HepG2 (cell line): ENCODE results near the gene IDH3A. TPM values are rescaled to one million over a fixed set of nuclear protein-coding genes. Genes with fewer than 3 reads are reported as not detected.

Experiments used
- ATAC-seq: fragments of 200-7000 bp; cut with Tn5 transposase; 3 replicates; pipeline ENCODE4 v1.9.1; 2020; ENCODE audit warnings: mild to moderate bottlenecking, moderate library complexity
- BruUV-seq: library from RNA; stranded (reverse); fragments of 400-500 nt; replicated peaks from 2 replicates; lab custom pipeline; 2021; lab: Mats Ljungman, UMichigan
- CTCF ChIA-PET: fragments of 300-600 bp; formaldehyde crosslinking; extraction: SDS; loops from one replicate; lab custom pipeline; 2021; ENCODE audit warnings: low total read pairs, inconsistent platforms, low intra/inter-chr PET ratio; lab: Yijun Ruan, JAX
- POLR2A ChIA-PET: fragments of 350-600 bp; sonication (Branson Sonifier 250); formaldehyde crosslinking; loops from one replicate; lab custom pipeline; 2020; ENCODE audit warnings: antibody characterized with exemption, inconsistent platforms; lab: Yijun Ruan, JAX
- DNase-seq: peaks from one replicate; pipeline ENCODE4 v3.0.0-alpha.2; 2015; ENCODE audit warnings: low spot score
- FAIRE-seq: peaks from 3 replicates; lab custom pipeline; 2011; peaks lifted over from hg19 to GRCh38; lab: Jason Lieb, UNC
- H2AFZ ChIP-seq: one replicate; pipeline ENCODE4 v1.6.1; 2011; ENCODE audit warnings: low read length, inconsistent platforms
- H3K27ac ChIP-seq: fragments of 300-600 bp; 3 replicates; pipeline ENCODE4 v1.8.0; 2011; ENCODE audit warnings: mixed run types, mild to moderate bottlenecking, mixed read lengths, low read length, inconsistent platforms; ENCODE audit not compliant: insufficient read depth; ENCODE audit errors: extremely low read length
- H3K27me3 ChIP-seq, 2 experiments: fragments of 200-600 bp in 1 of 2; 2 replicates in 1 of 2; 3 replicates in 1 of 2; pipeline versions ENCODE4 v1.6.0 to v1.8.0; 2011; ENCODE audit warnings: low read length in 2 of 2, mild to moderate bottlenecking in 2 of 2, moderate library complexity in 2 of 2, inconsistent platforms in 1 of 2; ENCODE audit not compliant: insufficient read depth in 2 of 2, control insufficient read depth in 1 of 2
- H3K36me3 ChIP-seq, 2 experiments: fragments of 200-600 bp in 1 of 2; replicated peaks in 1 of 2; 2 replicates in 1 of 2; 3 replicates in 1 of 2; pipeline versions ENCODE4 v1.5.1 to v1.8.0; 2011; ENCODE audit warnings: low read length in 2 of 2, inconsistent platforms in 1 of 2; ENCODE audit not compliant: insufficient read depth in 2 of 2, control insufficient read depth in 1 of 2
- H3K4me1 ChIP-seq: 2 replicates; pipeline ENCODE4 v1.5.1; 2012; ENCODE audit warnings: low read length, inconsistent platforms; ENCODE audit not compliant: insufficient read depth
- H3K4me2 ChIP-seq: 2 replicates; pipeline ENCODE4 v1.6.0; 2011; ENCODE audit warnings: low read depth, low read length, inconsistent platforms
- H3K4me3 ChIP-seq, 3 experiments: fragments of 200-600 bp in 1 of 3; sonication (generic), shearing (Covaris generic) in 1 of 3; replicated peaks in 1 of 3; 2 replicates each; pipeline ENCODE4 v1.5.1; 2011 to 2016; ENCODE audit warnings: low read length in 3 of 3, inconsistent platforms in 2 of 3, low read depth in 2 of 3, mild to moderate bottlenecking in 2 of 3, control low read depth in 1 of 3, mixed read lengths in 1 of 3; ENCODE audit not compliant: insufficient read depth in 1 of 3
- H3K79me2 ChIP-seq: one replicate; pipeline ENCODE4 v1.6.1; 2011; ENCODE audit warnings: low read length, inconsistent platforms; ENCODE audit not compliant: insufficient read depth
- H3K9ac ChIP-seq: 2 replicates; pipeline ENCODE4 v1.6.0; 2011; ENCODE audit warnings: mild to moderate bottlenecking, low read depth, low read length, inconsistent platforms; ENCODE audit not compliant: insufficient read depth
- H3K9me3 ChIP-seq: 2 replicates; pipeline ENCODE4 v1.5.1; 2012; ENCODE audit warnings: mild to moderate bottlenecking, low read length
- H4K20me1 ChIP-seq: 2 replicates; pipeline ENCODE4 v1.6.0; 2011; ENCODE audit warnings: inconsistent platforms, mild to moderate bottlenecking, low read length, moderate library complexity; ENCODE audit not compliant: insufficient read depth
- CCAR2 ChIP-seq: fragments of 200-400 bp; formaldehyde crosslinking; optimal IDR thresholded peaks from 2 replicates; pipeline ENCODE3; 2018; ENCODE audit warnings: low read depth, mild to moderate bottlenecking, low read length, moderate library complexity
- DBP ChIP-seq: sonication (generic); formaldehyde crosslinking; IDR thresholded peaks from 2 replicates; pipeline ENCODE4 v1.4.0; 2020; ENCODE audit warnings: missing genetic modification reagents; ENCODE audit errors: not compliant biosample characterization
- ESRRA ChIP-seq: sonication (generic); formaldehyde crosslinking; IDR thresholded peaks from 2 replicates; pipeline ENCODE4 v1.5.1; 2020; ENCODE audit warnings: mild to moderate bottlenecking, low read depth, missing genetic modification reagents
- HIVEP1 ChIP-seq: sonication (generic); formaldehyde crosslinking; IDR thresholded peaks from 2 replicates; pipeline ENCODE4 v1.4.0; 2020; ENCODE audit warnings: mild to moderate bottlenecking, missing genetic modification reagents
- HNF1A ChIP-seq, 2 experiments: sonication (generic) in 1 of 2; formaldehyde crosslinking in 1 of 2; IDR thresholded peaks; 2 replicates each; pipeline versions ENCODE4 v1.4.0 to v1.6.1; 2016 to 2020; ENCODE audit warnings: borderline replicate concordance in 1 of 2, low read depth in 1 of 2, mild to moderate bottlenecking in 1 of 2, missing genetic modification reagents in 1 of 2
- KLF16 ChIP-seq, 2 experiments: sonication (generic) in 1 of 2; formaldehyde crosslinking in 1 of 2; IDR thresholded peaks; 2 replicates each; pipeline versions ENCODE4 v1.6.1 to v1.8.0; 2016 to 2023; ENCODE audit warnings: missing genetic modification reagents in 2 of 2, missing compliant biosample characterization in 1 of 2
- MXD3 ChIP-seq: IDR thresholded peaks from 2 replicates; pipeline ENCODE4 v1.6.1; 2016; ENCODE audit warnings: mild to moderate bottlenecking, missing biosample characterization, missing genetic modification reagents
- NR2F2 ChIP-seq: IDR thresholded peaks from 2 replicates; pipeline ENCODE4 v1.6.1; 2012; ENCODE audit warnings: low read depth, inconsistent platforms, borderline replicate concordance
- PBX2 ChIP-seq: IDR thresholded peaks from 2 replicates; pipeline ENCODE4 v1.6.1; 2016; ENCODE audit warnings: control low read depth
- PRMT3 ChIP-seq: sonication (generic); formaldehyde crosslinking; IDR thresholded peaks from 2 replicates; pipeline ENCODE4 v1.8.1; 2022; ENCODE audit warnings: low read depth, mild to moderate bottlenecking, moderate library complexity, missing genetic modification reagents, borderline replicate concordance
- STAT5B ChIP-seq: sonication (generic); formaldehyde crosslinking; IDR thresholded peaks from 2 replicates; pipeline ENCODE4 v1.4.0; 2020; ENCODE audit warnings: missing genetic modification reagents
- ZNF143 ChIP-seq: sonication (generic); formaldehyde crosslinking; IDR thresholded peaks from 2 replicates; pipeline ENCODE4 v1.4.0; 2020; ENCODE audit warnings: missing genetic modification reagents
- ZNF224 ChIP-seq: sonication (generic); formaldehyde crosslinking; IDR thresholded peaks from 2 replicates; pipeline ENCODE4 v1.5.0; 2020; ENCODE audit warnings: mild to moderate bottlenecking, missing genetic modification reagents
- ZNF317 ChIP-seq: sonication (generic); formaldehyde crosslinking; IDR thresholded peaks from 2 replicates; pipeline ENCODE4 v1.5.0; 2020; ENCODE audit warnings: mild to moderate bottlenecking, missing genetic modification reagents
- ZNF431 ChIP-seq: sonication (generic); formaldehyde crosslinking; IDR thresholded peaks from 2 replicates; pipeline ENCODE4 v1.9.0; 2022; ENCODE audit warnings: missing genetic modification reagents, low read depth, mild to moderate bottlenecking, borderline replicate concordance
- ZNF468 ChIP-seq: sonication (generic); formaldehyde crosslinking; IDR thresholded peaks from 2 replicates; pipeline ENCODE4 v1.8.0; 2022; ENCODE audit warnings: mild to moderate bottlenecking, moderate library complexity, missing genetic modification reagents
- ZNF552 ChIP-seq: sonication (generic); formaldehyde crosslinking; IDR thresholded peaks from 2 replicates; pipeline ENCODE4 v1.9.0; 2022; ENCODE audit warnings: missing genetic modification reagents, mild to moderate bottlenecking, borderline replicate concordance
- ZNF567 ChIP-seq: sonication (generic); formaldehyde crosslinking; IDR thresholded peaks from 2 replicates; pipeline ENCODE4 v1.8.1; 2023; ENCODE audit warnings: mild to moderate bottlenecking, missing genetic modification reagents, borderline replicate concordance
- ZNF724P ChIP-seq: sonication (generic); formaldehyde crosslinking; IDR thresholded peaks from 2 replicates; pipeline ENCODE4 v1.8.0; 2022; ENCODE audit warnings: missing genetic modification reagents, borderline replicate concordance
- WGBS: methylation state at CpG from one replicate; pipeline ENCODE4 v1.1.6; 2017; ENCODE audit warnings: low lambda C conversion rate; 5-methylcytosine and 5-hydroxymethylcytosine counted together
- in situ Hi-C: cut with HindIII; loops from 2 replicates; pipeline ENCODE4 v1.10.0; 2017; ENCODE audit warnings: low pct_unique_long_range_greater_than_20kb; ENCODE audit not compliant: extremely low pct_ligation_motif_present
- intact Hi-C: fragments of 100-400 bp; cut with micrococcal nuclease; formaldehyde crosslinking; loops from one replicate; pipeline ENCODE4 v1.10.0; 2022; ENCODE audit not compliant: unreplicated experiment
- polyA plus RNA-seq, 8 experiments: library from polyadenylated mRNA; depleted of rRNA in 3 of 8; stranded (reverse) in 7 of 8; unstranded in 1 of 8; fragments of >200 nt; fragmentation: Illumina TruSeq in 4 of 8; extraction: Trizol in 4 of 8; gene quantifications; 2 replicates each; pipeline versions ENCODE4 v1.2.1 to v1.2.3, GENCODE V29; 2011 to 2016; ENCODE audit warnings: low read depth in 4 of 8, missing spikeins in 1 of 8, mixed read lengths in 1 of 8; ENCODE audit not compliant: insufficient read depth in 1 of 8
- total RNA-seq, 5 experiments: library from RNA; depleted of rRNA; stranded (reverse); fragments of >200 nt; fragmentation: Illumina TruSeq; extraction: Trizol; gene quantifications; 2 replicates each; pipeline ENCODE4 v1.2.3, GENCODE V29; 2016; ENCODE audit warnings: low read depth in 1 of 5

IDH3A gene
- total and polyA plus RNA-seq, 2 of the 13 experiments (the other 11 are each of a cell fraction or from before 2014, with no cell fraction given) = 40.7 to 50.7 TPM

GRCh38 chr15:78107471-78107870 lies 41.7 kb upstream of the IDH3A start:
- BruUV-seq = no TSS peak
- no peak overlapping the region for H3K4me3 ChIP-seq
- ATAC-seq = no peak
- no peak overlapping the region for H2AFZ ChIP-seq
- ChIA-PET CTCF (interaction anchor here (0.9 to 2.6 kb wide), 6 partner anchors 31 to 148 kb away, joined by 3 to 29 read pairs (median 12); no protein-coding TSS in a partner anchor), POLR2A (no interaction called here)
- peaks cover 31% of the 10 kb centered on the region for H3K4me1 ChIP-seq
- FAIRE-seq = no peak
- H3K27me3 ChIP-seq = peaks cover 0 to 4% of the 10 kb centered on the region in 2 experiments; a peak in 1 of 5 replicates
- intact Hi-C loops (no loop called here), in situ Hi-C loops (loop anchor here (5.0 kb wide), 1 partner anchor 105 kb away; no protein-coding TSS in a partner anchor)
- no peak overlapping the region for H3K4me2 ChIP-seq
- no peaks in the 10 kb centered on the region for H3K79me2 ChIP-seq
- no peaks in the 10 kb centered on the region for H4K20me1 ChIP-seq
- H3K36me3 ChIP-seq = no peaks in the 10 kb centered on the region
- no peak overlapping the region for H3K27ac ChIP-seq
- WGBS = 71% methylated on average over 4 of the region's 8 CpGs
- DNase-seq = no peak
- H3K9ac ChIP-seq = no peak overlapping the region
- H3K9me3 ChIP-seq = no peaks in the 10 kb centered on the region
- TF ChIP-seq HIVEP1 (CRISPR knock-in tag) (no peak), ZNF143 (no peak), ZNF431 (CRISPR knock-in tag) (no peak), PBX2 (CRISPR knock-in tag) (no peak), PRMT3 (CRISPR knock-in tag) (no peak), ZNF567 (CRISPR knock-in tag) (no peak), ZNF468 (CRISPR knock-in tag) (no peak), MXD3 (CRISPR knock-in tag) (no peak), HNF1A (IDR thresholded peaks at IDR 0.05; ENCODE audit: low read depth) (no peak), HNF1A (CRISPR knock-in tag; IDR thresholded peaks at IDR 0.05; ENCODE audit: borderline replicate concordance) (no peak), ZNF724P (no peak), KLF16 (CRISPR knock-in tag; IDR thresholded peaks at IDR 0.05) (no peak), ZNF552 (no peak), NR2F2 (no peak), ZNF317 (CRISPR knock-in tag) (no peak), ESRRA (CRISPR knock-in tag) (no peak), STAT5B (no peak), DBP (no peak), CCAR2 (no peak), ZNF224 (no peak)
